GM19438 (cell line): ENCODE data around the gene F10.

Experiments used
- ATAC-seq: cut with Tn5 transposase; IDR thresholded peaks from one replicate; pipeline ENCODE4 v1.9.1; 2021; ENCODE audit warnings: low read depth; ENCODE audit not compliant: unreplicated experiment

F10 gene

DNA sequence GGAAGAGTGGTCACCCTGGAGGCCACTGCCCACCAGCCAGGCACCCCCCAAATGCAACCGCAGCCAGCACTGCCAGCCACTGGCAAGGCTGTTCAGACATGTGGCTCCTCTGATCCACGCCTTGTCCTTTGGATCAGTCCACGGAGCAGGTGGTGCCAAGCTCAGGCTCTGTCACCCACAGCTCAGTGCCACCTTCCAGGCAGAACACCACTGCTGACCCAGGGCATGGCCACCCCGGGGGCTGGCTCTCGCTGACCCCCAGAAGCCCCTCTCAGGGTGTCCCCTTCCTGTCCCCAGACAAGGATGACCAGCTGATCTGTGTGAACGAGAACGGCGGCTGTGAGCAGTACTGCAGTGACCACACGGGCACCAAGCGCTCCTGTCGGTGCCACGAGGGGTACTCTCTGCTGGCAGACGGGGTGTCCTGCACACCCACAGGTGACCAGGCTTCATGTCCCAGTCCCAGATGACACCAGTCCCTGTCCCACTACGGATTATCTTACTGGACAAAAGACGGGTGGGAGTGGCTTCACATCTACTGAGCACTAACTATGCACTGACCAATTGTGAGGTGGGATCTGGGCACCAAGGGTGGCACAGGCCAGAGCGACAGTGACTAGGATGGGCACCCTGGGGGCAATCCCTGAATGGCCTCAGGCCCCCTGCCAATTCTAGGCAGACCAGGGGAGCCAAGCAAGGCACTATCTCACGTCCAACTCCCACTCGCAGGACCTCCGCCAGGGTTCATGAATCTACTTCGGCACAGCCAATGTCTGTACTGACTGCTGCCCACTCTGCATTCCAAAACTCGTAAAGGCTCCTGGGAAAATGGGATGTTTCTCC lies 7.0 kb upstream of the F10 start:
- no peak for ATAC-seq

DNA sequence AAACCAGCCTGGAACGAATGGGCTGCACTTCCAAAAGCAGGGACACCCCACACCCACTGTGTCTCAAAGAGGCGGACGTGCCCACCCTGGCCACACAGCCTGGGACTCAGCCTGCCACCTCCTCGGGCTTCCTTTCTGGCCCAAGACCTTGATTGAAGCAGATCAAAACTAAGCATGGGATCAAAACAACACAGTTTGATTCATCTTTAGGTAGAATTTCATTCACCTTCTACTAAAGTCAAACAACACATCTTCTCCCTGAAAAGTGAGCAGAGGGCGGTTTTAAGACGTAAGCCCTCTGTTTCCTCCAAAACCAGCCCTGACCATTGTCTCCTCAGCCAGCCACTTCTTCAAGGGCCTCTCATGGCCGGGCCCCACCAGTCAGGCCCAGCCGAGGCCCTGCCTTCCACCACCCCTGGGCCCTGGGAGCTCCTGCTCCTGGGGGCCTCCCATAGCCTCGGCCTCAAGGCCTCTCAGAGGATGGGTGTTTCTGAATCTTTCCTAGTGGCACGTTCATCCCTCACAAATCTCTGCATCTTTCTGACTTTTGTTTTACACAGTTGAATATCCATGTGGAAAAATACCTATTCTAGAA lies 6.3 kb upstream of the F10 start:
- no peak for ATAC-seq

GRCh38 chr13:113116871-113117271 lies 5.7 kb upstream of the F10 start:
- no peak for ATAC-seq

GRCh38 chr13:113117335-113117872 lies 5.2 kb upstream of the F10 start:
- no peak for ATAC-seq

GRCh38 chr13:113117911-113118260 lies 4.7 kb upstream of the F10 start:
- no peak for ATAC-seq

DNA sequence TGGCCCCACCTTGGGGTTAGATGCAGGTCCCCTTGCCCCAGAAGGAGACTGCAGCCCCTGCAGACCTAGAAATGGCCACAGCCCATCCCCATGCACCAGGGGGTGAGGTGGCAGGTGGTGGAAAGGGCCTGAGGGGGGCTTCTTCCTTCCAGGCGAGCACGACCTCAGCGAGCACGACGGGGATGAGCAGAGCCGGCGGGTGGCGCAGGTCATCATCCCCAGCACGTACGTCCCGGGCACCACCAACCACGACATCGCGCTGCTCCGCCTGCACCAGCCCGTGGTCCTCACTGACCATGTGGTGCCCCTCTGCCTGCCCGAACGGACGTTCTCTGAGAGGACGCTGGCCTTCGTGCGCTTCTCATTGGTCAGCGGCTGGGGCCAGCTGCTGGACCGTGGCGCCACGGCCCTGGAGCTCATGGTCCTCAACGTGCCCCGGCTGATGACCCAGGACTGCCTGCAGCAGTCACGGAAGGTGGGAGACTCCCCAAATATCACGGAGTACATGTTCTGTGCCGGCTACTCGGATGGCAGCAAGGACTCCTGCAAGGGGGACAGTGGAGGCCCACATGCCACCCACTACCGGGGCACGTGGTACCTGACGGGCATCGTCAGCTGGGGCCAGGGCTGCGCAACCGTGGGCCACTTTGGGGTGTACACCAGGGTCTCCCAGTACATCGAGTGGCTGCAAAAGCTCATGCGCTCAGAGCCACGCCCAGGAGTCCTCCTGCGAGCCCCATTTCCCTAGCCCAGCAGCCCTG lies 4.2 kb upstream of the F10 start:
- ATAC-seq = no peak

DNA sequence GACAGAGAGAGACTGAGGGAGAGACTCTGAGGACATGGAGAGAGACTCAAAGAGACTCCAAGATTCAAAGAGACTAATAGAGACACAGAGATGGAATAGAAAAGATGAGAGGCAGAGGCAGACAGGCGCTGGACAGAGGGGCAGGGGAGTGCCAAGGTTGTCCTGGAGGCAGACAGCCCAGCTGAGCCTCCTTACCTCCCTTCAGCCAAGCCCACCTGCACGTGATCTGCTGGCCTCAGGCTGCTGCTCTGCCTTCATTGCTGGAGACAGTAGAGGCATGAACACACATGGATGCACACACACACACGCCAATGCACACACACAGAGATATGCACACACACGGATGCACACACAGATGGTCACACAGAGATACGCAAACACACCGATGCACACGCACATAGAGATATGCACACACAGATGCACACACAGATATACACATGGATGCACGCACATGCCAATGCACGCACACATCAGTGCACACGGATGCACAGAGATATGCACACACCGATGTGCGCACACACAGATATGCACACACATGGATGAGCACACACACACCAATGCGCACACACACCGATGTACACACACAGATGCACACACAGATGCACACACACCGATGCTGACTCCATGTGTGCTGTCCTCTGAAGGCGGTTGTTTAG lies 3.3 kb upstream of the F10 start:
- ATAC-seq = no peak

- ATAC-seq = no peak
These were observed 2.8 kb upstream of the F10 start for GRCh38 chr13:113119822-113120189.

- ATAC-seq = no peak
These were observed 2.1 kb upstream of the F10 start for GRCh38 chr13:113120300-113121182.

- no peak for ATAC-seq
These were observed 1.2 kb upstream of the F10 start for GRCh38 chr13:113121183-113121927.

- no peak for ATAC-seq
These were observed 599 bp upstream of the F10 start for GRCh38 chr13:113121928-113122471.

DNA sequence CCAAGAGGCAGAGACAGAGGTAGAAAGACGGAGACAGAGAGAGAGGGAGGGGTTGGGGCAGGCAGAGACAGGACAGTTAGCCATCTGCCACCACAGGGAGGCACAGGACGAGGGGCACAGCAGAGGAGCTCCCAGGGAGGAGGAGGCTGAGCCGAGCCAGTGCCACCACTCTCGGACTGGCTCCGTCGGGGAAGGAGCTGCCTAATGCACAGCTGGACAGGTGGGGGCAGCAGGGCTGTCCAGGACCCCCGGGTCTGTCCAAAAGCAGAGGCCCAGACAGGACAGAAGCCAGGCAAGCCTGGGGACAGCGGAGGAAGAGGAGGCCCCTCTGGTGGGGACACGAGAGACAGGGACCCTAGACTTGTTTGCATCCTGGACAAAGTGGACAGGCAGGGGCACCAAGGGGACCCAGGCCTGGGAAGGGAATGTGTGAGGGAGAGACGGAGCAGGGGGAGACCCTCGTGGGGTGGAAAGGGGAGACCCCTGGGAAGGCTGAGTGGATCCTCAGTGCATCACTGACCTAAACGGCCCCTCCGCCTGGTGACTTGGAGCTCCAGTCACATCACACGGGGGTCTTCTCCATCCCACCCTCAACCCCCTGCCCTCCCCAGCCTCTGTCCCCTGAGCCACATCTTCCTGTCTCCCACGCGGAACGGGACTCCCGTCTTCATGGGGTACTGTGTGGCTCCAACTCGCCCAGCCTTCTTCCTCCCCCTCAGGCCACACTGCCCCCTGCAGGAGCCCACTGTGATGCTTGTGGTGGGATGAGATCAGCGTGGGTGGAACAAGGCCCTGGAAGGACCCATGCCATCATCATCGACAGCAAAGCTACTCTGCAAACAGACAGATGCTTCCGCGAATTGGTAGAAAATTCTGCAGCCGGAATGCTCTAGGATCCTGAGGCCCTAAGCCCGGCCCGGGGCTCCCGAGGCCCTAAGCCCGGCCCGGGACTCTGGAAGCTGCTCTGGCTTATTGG lies 915 bp downstream of the F10 start:
- no peak for ATAC-seq

DNA sequence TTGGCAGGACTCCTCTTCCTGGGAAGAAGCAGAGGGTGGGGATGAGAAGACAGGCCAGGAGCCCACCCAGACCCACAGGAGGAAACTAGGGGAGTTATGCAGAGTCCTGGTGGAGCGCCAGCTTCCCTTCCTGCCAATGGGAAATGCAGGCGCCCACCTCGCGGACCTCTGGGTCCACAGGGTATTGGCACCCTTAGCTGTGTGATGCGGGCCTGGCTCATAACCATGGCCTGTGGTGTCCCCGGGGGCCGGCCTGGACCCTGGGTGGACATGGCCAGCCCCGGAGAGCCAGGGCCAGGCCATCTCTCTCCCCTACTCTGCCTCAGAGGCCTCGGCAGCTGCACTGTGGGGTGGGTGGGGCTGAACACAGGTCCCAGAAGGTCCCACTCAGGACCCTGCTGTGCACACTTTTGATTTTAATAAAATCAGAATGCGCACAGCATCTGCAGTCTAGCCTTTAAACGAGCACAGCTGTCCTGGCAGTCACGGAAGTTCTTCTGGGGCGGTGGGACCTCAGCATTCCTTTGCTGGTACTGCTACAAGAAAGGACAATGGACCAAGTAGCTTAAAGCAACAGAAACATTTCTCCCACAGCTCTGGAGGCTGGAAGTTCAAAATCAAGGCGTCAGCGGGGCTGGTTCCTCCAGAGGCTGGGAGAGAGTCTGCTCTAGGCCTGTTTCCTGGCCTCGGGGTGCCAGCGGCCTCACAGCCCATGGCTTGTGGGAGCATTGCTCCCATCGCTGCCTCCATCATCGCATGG lies 1.8 kb downstream of the F10 start:
- ATAC-seq = no peak

- no peak for ATAC-seq
These were observed 3.1 kb downstream of the F10 start for GRCh38 chr13:113125506-113126264.

DNA sequence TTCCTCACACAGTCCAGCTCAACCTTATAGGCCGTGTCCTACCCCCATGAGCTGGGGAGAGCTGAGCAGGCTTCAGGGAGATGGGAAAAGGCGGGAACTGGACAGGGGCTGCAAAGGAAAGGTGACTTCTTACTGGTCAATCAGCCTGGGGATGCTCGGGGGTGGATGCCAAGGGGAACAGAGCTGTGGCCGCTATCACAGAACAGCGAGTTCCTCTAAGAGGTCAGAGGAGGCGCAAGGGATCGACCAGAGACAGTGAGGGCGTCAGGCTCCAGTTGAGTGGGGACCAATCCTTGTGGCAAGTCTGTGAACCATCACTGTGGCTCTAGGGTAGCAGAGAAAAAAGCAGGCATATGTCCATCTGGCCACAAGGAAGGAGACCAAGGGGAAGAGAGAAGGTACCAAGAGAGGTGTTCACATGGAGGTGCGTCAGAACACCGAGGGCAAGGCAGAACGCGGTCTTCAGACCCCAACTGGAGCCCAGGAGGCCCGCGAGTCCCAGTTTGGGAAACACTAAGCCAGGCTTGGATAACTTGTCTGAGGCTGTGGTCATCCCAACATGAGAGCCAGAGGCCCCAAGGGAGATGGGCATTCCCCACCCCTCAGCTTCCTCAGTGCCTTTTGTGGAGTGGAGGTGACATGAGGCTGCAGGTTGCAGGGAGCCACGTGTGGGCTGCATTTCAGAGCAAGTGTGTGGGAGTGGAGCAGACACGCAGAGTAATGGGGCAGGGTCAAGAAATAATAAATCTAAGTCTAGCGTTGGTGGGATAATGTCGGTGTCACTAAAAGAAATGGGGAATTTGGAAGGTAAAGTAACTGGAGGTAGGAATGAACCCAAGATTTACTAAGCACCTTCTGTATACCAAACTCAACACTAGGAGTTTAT lies 3.9 kb downstream of the F10 start:
- ATAC-seq = no peak
